K562 treated with DMSO at 1 percent for 12 hours (cell line): Measurements from ENCODE around the gene ABCD1. TPM values are rescaled to one million over a fixed set of nuclear protein-coding genes. Genes with fewer than 3 reads are reported as not detected.

ENCODE experiments used
- total RNA-seq: library from RNA; unstranded; fragments of 300-600 nt; gene quantifications from 2 replicates; pipeline ENCODE4 v1.2.3, GENCODE V29; 2022; ENCODE audit not compliant: insufficient read depth

Gene ABCD1
- total RNA-seq, result 21.1 and 38.3 TPM in 2 replicates

GRCh38 chrX:153724252-153725038, at the start of gene ABCD1, which contains the start of gene BCAP31:
ABCD1 (plus strand) TSS chrX:153724856; CDS start chrX:153725267, 411 bp downstream.
BCAP31 (minus strand) TSS chrX:153724387; CDS start chrX:153723244, 1,143 bp downstream.

GRCh38 chrX:153687121-153688039, 37.3 kb upstream of the ABCD1 start, which contains the start of gene SLC6A8:
SLC6A8 (plus strand) TSS chrX:153687926; CDS start chrX:153688575, 649 bp downstream.

GRCh38 chrX:153763989-153764755, 39.5 kb downstream of the ABCD1 start, which contains the start of gene PLXNB3:
PLXNB3 (plus strand) TSS chrX:153764249; CDS start chrX:153765536, 1,287 bp downstream.

GRCh38 chrX:153780678-153781427, 56.2 kb downstream of the ABCD1 start, which contains the start of gene SRPK3:
SRPK3 (plus strand) TSS chrX:153781041; CDS start chrX:153781087, 46 bp downstream.

Other genes with a start within 250 kb of the ABCD1 start
- gene BGN, start 229.9 kb upstream of the ABCD1 start, total RNA-seq, result not detected in 2 replicates
- gene ATP2B3, start 207.2 kb upstream of the ABCD1 start, total RNA-seq, result not detected in 2 replicates
- 35.3 and 39.6 TPM in 2 replicates for gene CCNQ, start 125.7 kb upstream of the ABCD1 start, total RNA-seq
- 2.4 and 2.9 TPM in 2 replicates for gene DUSP9, start 77.7 kb upstream of the ABCD1 start, total RNA-seq
- gene PNCK, start 51.0 kb upstream of the ABCD1 start, total RNA-seq, result 2.1 and 4.4 TPM in 2 replicates
- 21.3 and 43.0 TPM in 2 replicates for gene SLC6A8, start 36.9 kb upstream of the ABCD1 start, total RNA-seq
- 188 and 202 TPM in 2 replicates for gene BCAP31, start 469 bp upstream of the ABCD1 start, total RNA-seq
- not detected in 2 replicates for gene PLXNB3, start 39.4 kb downstream of the ABCD1 start, total RNA-seq
- 0.15 TPM in 1 of 2 replicates, not detected in the other for gene SRPK3, start 56.2 kb downstream of the ABCD1 start, total RNA-seq
- 63.6 and 66.3 TPM in 2 replicates for gene IDH3G, start 69.5 kb downstream of the ABCD1 start, total RNA-seq
- gene SSR4, start 69.8 kb downstream of the ABCD1 start, total RNA-seq, result 679 and 1,009 TPM in 2 replicates
- gene PDZD4, start 105.7 kb downstream of the ABCD1 start, total RNA-seq, result not detected in 2 replicates
- gene L1CAM, start 161.3 kb downstream of the ABCD1 start, total RNA-seq, result 0.41 TPM in 1 of 2 replicates, not detected in the other
- gene AVPR2, start 179.8 kb downstream of the ABCD1 start, total RNA-seq, result 1.4 TPM in 1 of 2 replicates, not detected in the other
- 85.9 and 86.3 TPM in 2 replicates for gene ARHGAP4, start 201.4 kb downstream of the ABCD1 start, total RNA-seq
- 121 and 143 TPM in 2 replicates for gene NAA10, start 210.2 kb downstream of the ABCD1 start, total RNA-seq
- 46.5 and 56.6 TPM in 2 replicates for gene RENBP, start 219.8 kb downstream of the ABCD1 start, total RNA-seq
- 24.2 and 60.4 TPM in 2 replicates for gene HCFC1, start 247.0 kb downstream of the ABCD1 start, total RNA-seq
- gene TMEM187, start 247.9 kb downstream of the ABCD1 start, total RNA-seq, result 17.7 and 25.1 TPM in 2 replicates